Measurements from ENCODE around the gene TTC6.

DNA sequence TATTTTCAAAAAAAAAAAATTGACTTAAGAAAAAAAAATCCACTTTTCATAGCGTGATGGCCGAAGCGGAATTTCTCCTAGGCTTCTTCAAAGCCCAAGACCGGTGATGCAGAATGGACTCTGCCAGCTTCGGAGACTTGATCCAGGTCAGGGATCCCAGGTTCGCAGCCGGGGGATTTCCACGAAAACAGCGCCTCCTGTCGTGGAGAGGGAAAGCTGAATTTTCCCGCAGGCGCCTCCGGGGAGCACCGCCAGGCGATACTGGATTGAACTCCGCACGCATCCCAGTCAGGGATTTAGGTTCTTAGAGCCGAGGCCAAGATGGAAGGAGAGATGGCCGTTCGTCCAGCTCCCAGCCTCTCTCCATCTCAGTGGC, 2.1 kb downstream of the TTC6 start:
- TF ChIP-seq, protein P1, sequence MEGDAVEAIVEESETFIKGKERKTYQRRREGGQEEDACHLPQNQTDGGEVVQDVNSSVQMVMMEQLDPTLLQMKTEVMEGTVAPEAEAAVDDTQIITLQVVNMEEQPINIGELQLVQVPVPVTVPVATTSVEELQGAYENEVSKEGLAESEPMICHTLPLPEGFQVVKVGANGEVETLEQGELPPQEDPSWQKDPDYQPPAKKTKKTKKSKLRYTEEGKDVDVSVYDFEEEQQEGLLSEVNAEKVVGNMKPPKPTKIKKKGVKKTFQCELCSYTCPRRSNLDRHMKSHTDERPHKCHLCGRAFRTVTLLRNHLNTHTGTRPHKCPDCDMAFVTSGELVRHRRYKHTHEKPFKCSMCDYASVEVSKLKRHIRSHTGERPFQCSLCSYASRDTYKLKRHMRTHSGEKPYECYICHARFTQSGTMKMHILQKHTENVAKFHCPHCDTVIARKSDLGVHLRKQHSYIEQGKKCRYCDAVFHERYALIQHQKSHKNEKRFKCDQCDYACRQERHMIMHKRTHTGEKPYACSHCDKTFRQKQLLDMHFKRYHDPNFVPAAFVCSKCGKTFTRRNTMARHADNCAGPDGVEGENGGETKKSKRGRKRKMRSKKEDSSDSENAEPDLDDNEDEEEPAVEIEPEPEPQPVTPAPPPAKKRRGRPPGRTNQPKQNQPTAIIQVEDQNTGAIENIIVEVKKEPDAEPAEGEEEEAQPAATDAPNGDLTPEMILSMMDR (IDR thresholded peaks at IDR 0.05) = no peak
- TF ChIP-seq POLR2A (IDR thresholded peaks at IDR 0.05) = no peak
